HepG2 (cell line): ENCODE data around the gene GRK6. TPM values are rescaled to one million over a fixed set of nuclear protein-coding genes. Genes with fewer than 3 reads are reported as not detected.

ENCODE experiments used
- ATAC-seq: fragments of 200-7000 bp; cut with Tn5 transposase; 3 replicates; pipeline ENCODE4 v1.9.1; 2020; ENCODE audit warnings: mild to moderate bottlenecking, moderate library complexity
- BruUV-seq: library from RNA; stranded (reverse); fragments of 400-500 nt; replicated peaks from 2 replicates; lab custom pipeline; 2021; lab: Mats Ljungman, UMichigan
- CTCF ChIA-PET: fragments of 300-600 bp; formaldehyde crosslinking; extraction: SDS; loops from one replicate; lab custom pipeline; 2021; ENCODE audit warnings: low total read pairs, inconsistent platforms, low intra/inter-chr PET ratio; lab: Yijun Ruan, JAX
- POLR2A ChIA-PET: fragments of 350-600 bp; sonication (Branson Sonifier 250); formaldehyde crosslinking; loops from one replicate; lab custom pipeline; 2020; ENCODE audit warnings: antibody characterized with exemption, inconsistent platforms; lab: Yijun Ruan, JAX
- DNase-seq: peaks from one replicate; pipeline ENCODE4 v3.0.0-alpha.2; 2015; ENCODE audit warnings: low spot score
- FAIRE-seq: peaks from 3 replicates; lab custom pipeline; 2011; peaks lifted over from hg19 to GRCh38; lab: Jason Lieb, UNC
- H2AFZ ChIP-seq: one replicate; pipeline ENCODE4 v1.6.1; 2011; ENCODE audit warnings: low read length, inconsistent platforms
- H3K27ac ChIP-seq: fragments of 300-600 bp; 3 replicates; pipeline ENCODE4 v1.8.0; 2011; ENCODE audit warnings: mixed run types, mild to moderate bottlenecking, mixed read lengths, low read length, inconsistent platforms; ENCODE audit not compliant: insufficient read depth; ENCODE audit errors: extremely low read length
- H3K27me3 ChIP-seq, 2 experiments: fragments of 200-600 bp in 1 of 2; 2 replicates in 1 of 2; 3 replicates in 1 of 2; pipeline versions ENCODE4 v1.6.0 to v1.8.0; 2011; ENCODE audit warnings: low read length in 2 of 2, mild to moderate bottlenecking in 2 of 2, moderate library complexity in 2 of 2, inconsistent platforms in 1 of 2; ENCODE audit not compliant: insufficient read depth in 2 of 2, control insufficient read depth in 1 of 2
- H3K36me3 ChIP-seq, 2 experiments: fragments of 200-600 bp in 1 of 2; replicated peaks in 1 of 2; 2 replicates in 1 of 2; 3 replicates in 1 of 2; pipeline versions ENCODE4 v1.5.1 to v1.8.0; 2011; ENCODE audit warnings: low read length in 2 of 2, inconsistent platforms in 1 of 2; ENCODE audit not compliant: insufficient read depth in 2 of 2, control insufficient read depth in 1 of 2
- H3K4me1 ChIP-seq: 2 replicates; pipeline ENCODE4 v1.5.1; 2012; ENCODE audit warnings: low read length, inconsistent platforms; ENCODE audit not compliant: insufficient read depth
- H3K4me2 ChIP-seq: 2 replicates; pipeline ENCODE4 v1.6.0; 2011; ENCODE audit warnings: low read depth, low read length, inconsistent platforms
- H3K4me3 ChIP-seq, 3 experiments: fragments of 200-600 bp in 1 of 3; sonication (generic), shearing (Covaris generic) in 1 of 3; replicated peaks in 1 of 3; 2 replicates each; pipeline ENCODE4 v1.5.1; 2011 to 2016; ENCODE audit warnings: low read length in 3 of 3, inconsistent platforms in 2 of 3, low read depth in 2 of 3, mild to moderate bottlenecking in 2 of 3, control low read depth in 1 of 3, mixed read lengths in 1 of 3; ENCODE audit not compliant: insufficient read depth in 1 of 3
- H3K79me2 ChIP-seq: one replicate; pipeline ENCODE4 v1.6.1; 2011; ENCODE audit warnings: low read length, inconsistent platforms; ENCODE audit not compliant: insufficient read depth
- H3K9ac ChIP-seq: 2 replicates; pipeline ENCODE4 v1.6.0; 2011; ENCODE audit warnings: mild to moderate bottlenecking, low read depth, low read length, inconsistent platforms; ENCODE audit not compliant: insufficient read depth
- H3K9me3 ChIP-seq: 2 replicates; pipeline ENCODE4 v1.5.1; 2012; ENCODE audit warnings: mild to moderate bottlenecking, low read length
- H4K20me1 ChIP-seq: 2 replicates; pipeline ENCODE4 v1.6.0; 2011; ENCODE audit warnings: inconsistent platforms, mild to moderate bottlenecking, low read length, moderate library complexity; ENCODE audit not compliant: insufficient read depth
- HIVEP1 ChIP-seq: sonication (generic); formaldehyde crosslinking; IDR thresholded peaks from 2 replicates; pipeline ENCODE4 v1.4.0; 2020; ENCODE audit warnings: mild to moderate bottlenecking, missing genetic modification reagents
- NR1H2 ChIP-seq: sonication (generic); formaldehyde crosslinking; IDR thresholded peaks from 2 replicates; pipeline ENCODE4 v1.8.1; 2022; ENCODE audit warnings: low read depth, missing genetic modification reagents, borderline replicate concordance
- NRL ChIP-seq: sonication (generic); formaldehyde crosslinking; IDR thresholded peaks from 2 replicates; pipeline ENCODE4 v1.5.0; 2020; ENCODE audit warnings: missing genetic modification reagents, mild to moderate bottlenecking, moderate library complexity, borderline replicate concordance
- PCBP1 ChIP-seq: fragments of 200-400 bp; formaldehyde crosslinking; IDR thresholded peaks from 2 replicates; pipeline ENCODE4 v1.6.1; 2017; ENCODE audit warnings: mild to moderate bottlenecking, low read depth, low read length, borderline replicate concordance
- POLR2AphosphoS2 ChIP-seq: IDR thresholded peaks from 2 replicates; pipeline ENCODE4 v1.6.1; 2011; ENCODE audit warnings: low read depth, low read length, improper control_type of control experiment
- RFXANK ChIP-seq: IDR thresholded peaks from 2 replicates; pipeline ENCODE4 v1.6.1; 2016
- ZBTB33 ChIP-seq: sonication (generic); formaldehyde crosslinking; IDR thresholded peaks from 2 replicates; pipeline ENCODE4 v1.4.0; 2020; ENCODE audit warnings: missing genetic modification reagents
- ZC3H13 ChIP-seq: sonication (generic); formaldehyde crosslinking; IDR thresholded peaks from 2 replicates; pipeline ENCODE4 v1.8.1; 2023; ENCODE audit warnings: mild to moderate bottlenecking, missing genetic modification reagents, moderate library complexity
- ZNF672 ChIP-seq: sonication (generic); formaldehyde crosslinking; IDR thresholded peaks from 2 replicates; pipeline ENCODE4 v1.8.1; 2022; ENCODE audit warnings: missing genetic modification reagents
- ZNF737 ChIP-seq: sonication (generic); formaldehyde crosslinking; IDR thresholded peaks from 2 replicates; pipeline ENCODE4 v1.5.0; 2020; ENCODE audit warnings: missing genetic modification reagents, mild to moderate bottlenecking, borderline replicate concordance
- ZNF780A ChIP-seq: sonication (generic); formaldehyde crosslinking; IDR thresholded peaks from 2 replicates; pipeline ENCODE4 v1.8.0; 2022; ENCODE audit warnings: mild to moderate bottlenecking, missing genetic modification reagents, moderate library complexity
- WGBS: methylation state at CpG from one replicate; pipeline ENCODE4 v1.1.6; 2017; ENCODE audit warnings: low lambda C conversion rate; 5-methylcytosine and 5-hydroxymethylcytosine counted together
- in situ Hi-C: cut with HindIII; loops from 2 replicates; pipeline ENCODE4 v1.10.0; 2017; ENCODE audit warnings: low pct_unique_long_range_greater_than_20kb; ENCODE audit not compliant: extremely low pct_ligation_motif_present
- intact Hi-C: fragments of 100-400 bp; cut with micrococcal nuclease; formaldehyde crosslinking; loops from one replicate; pipeline ENCODE4 v1.10.0; 2022; ENCODE audit not compliant: unreplicated experiment
- polyA plus RNA-seq, 8 experiments: library from polyadenylated mRNA; depleted of rRNA in 3 of 8; stranded (reverse) in 7 of 8; unstranded in 1 of 8; fragments of >200 nt; fragmentation: Illumina TruSeq in 4 of 8; extraction: Trizol in 4 of 8; gene quantifications; 2 replicates each; pipeline versions ENCODE4 v1.2.1 to v1.2.3, GENCODE V29; 2011 to 2016; ENCODE audit warnings: low read depth in 4 of 8, missing spikeins in 1 of 8, mixed read lengths in 1 of 8; ENCODE audit not compliant: insufficient read depth in 1 of 8
- total RNA-seq, 5 experiments: library from RNA; depleted of rRNA; stranded (reverse); fragments of >200 nt; fragmentation: Illumina TruSeq; extraction: Trizol; gene quantifications; 2 replicates each; pipeline ENCODE4 v1.2.3, GENCODE V29; 2016; ENCODE audit warnings: low read depth in 1 of 5
- TF ChIP-seq, protein P1 (sequence below): sonication (generic); formaldehyde crosslinking; IDR thresholded peaks from 2 replicates; pipeline ENCODE4 v1.4.0; 2020; ENCODE audit warnings: missing genetic modification reagents, mild to moderate bottlenecking, borderline replicate concordance

GRK6 gene
- total and polyA plus RNA-seq, 2 of the 13 experiments (the other 11 are each of a cell fraction or from before 2014, with no cell fraction given), result 13.2 to 19.9 TPM

- no peak; the same call in 2 of the 3 replicates for ATAC-seq
- intact Hi-C loops, result no loop called here
- Histone ChIP-seq H3K36me3 (no peaks in the 10 kb centered on the region), H4K20me1 (no peaks in the 10 kb centered on the region), H3K9ac (no peak overlapping the region), H3K4me1 (peaks cover 12% of the 10 kb centered on the region), H3K4me3 (peak overlapping the region; percentile 30 to 70 (median 59); a peak in 3 of 6 replicates), H2AFZ (no peak overlapping the region), H3K9me3 (no peaks in the 10 kb centered on the region), H3K27ac (no peak overlapping the region), H3K4me2 (peak overlapping the region; percentile 71), H3K27me3 (peaks cover 2 to 4% of the 10 kb centered on the region in 2 experiments; a peak in 2 of 5 replicates), H3K79me2 (no peaks in the 10 kb centered on the region)
- 0 out of 2 replicates have a peak, but pooled peaks have one; percentile 21 for TF ChIP-seq ZC3H13 (CRISPR knock-in tag)
- TF ChIP-seq ZNF780A (CRISPR knock-in tag), result 0 out of 2 replicates have a peak, but pooled peaks have one; percentile 40
- TF ChIP-seq NR1H2 (CRISPR knock-in tag), result no peak
- TF ChIP-seq PCBP1, result peak; percentile 22; the same call in 1 of the 2 replicates
- no peak for TF ChIP-seq POLR2AphosphoS2
- 0 out of 2 replicates have a peak, but pooled peaks have one; percentile 5 for TF ChIP-seq HIVEP1 (CRISPR knock-in tag)
- TF ChIP-seq ZBTB33 (CRISPR knock-in tag), result 0 out of 2 replicates have a peak, but pooled peaks have one; percentile 40
- 0 out of 2 replicates have a peak, but pooled peaks have one; percentile 41 for TF ChIP-seq ZNF672 (CRISPR knock-in tag)
- TF ChIP-seq ZNF737 (CRISPR knock-in tag), result no peak
- 0 out of 2 replicates have a peak, but pooled peaks have one; percentile 30 for TF ChIP-seq NRL (CRISPR knock-in tag)
- TF ChIP-seq RFXANK (CRISPR knock-in tag), result no peak
- TF ChIP-seq, protein P1, sequence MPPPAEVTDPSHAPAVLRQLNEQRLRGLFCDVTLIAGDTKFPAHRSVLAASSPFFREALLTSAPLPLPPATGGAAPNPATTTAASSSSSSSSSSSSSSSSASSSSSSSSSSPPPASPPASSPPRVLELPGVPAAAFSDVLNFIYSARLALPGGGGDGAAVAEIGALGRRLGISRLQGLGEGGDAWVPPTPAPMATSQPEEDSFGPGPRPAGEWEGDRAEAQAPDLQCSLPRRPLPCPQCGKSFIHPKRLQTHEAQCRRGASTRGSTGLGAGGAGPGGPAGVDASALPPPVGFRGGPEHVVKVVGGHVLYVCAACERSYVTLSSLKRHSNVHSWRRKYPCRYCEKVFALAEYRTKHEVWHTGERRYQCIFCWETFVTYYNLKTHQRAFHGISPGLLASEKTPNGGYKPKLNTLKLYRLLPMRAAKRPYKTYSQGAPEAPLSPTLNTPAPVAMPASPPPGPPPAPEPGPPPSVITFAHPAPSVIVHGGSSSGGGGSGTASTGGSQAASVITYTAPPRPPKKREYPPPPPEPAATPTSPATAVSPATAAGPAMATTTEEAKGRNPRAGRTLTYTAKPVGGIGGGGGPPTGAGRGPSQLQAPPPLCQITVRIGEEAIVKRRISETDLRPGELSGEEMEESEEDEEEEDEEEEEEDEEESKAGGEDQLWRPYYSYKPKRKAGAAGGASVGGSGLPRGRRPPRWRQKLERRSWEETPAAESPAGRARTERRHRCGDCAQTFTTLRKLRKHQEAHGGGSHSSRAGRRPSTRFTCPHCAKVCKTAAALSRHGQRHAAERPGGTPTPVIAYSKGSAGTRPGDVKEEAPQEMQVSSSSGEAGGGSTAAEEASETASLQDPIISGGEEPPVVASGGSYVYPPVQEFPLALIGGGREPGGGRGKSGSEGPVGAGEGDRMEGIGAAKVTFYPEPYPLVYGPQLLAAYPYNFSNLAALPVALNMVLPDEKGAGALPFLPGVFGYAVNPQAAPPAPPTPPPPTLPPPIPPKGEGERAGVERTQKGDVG (CRISPR knock-in tag), result 0 out of 2 replicates have a peak, but pooled peaks have one; percentile 3
- no peak for FAIRE-seq
- 85% methylated on average over 45 of the region's 61 CpGs for WGBS
- in situ Hi-C loops, result no loop called here
- ChIA-PET CTCF (interaction anchor here (1.3 to 2.3 kb wide), 2 partner anchors 23 to 53 kb away, joined by 3 to 35 read pairs; partner anchors contain the start of gene GRK6), POLR2A (interaction anchor here (0.5 to 3.3 kb wide), 6 partner anchors 24 to 59 kb away, joined by 3 to 19 read pairs (median 8); partner anchors contain the start of genes GRK6 and PRR7)
- DNase-seq, result no peak
- no TSS peak for BruUV-seq
Measured at GRCh38 chr5:177403102-177403791, 23.2 kb upstream of the GRK6 start.
